ENCODE results near the gene RTN4.

Gene RTN4

DNA sequence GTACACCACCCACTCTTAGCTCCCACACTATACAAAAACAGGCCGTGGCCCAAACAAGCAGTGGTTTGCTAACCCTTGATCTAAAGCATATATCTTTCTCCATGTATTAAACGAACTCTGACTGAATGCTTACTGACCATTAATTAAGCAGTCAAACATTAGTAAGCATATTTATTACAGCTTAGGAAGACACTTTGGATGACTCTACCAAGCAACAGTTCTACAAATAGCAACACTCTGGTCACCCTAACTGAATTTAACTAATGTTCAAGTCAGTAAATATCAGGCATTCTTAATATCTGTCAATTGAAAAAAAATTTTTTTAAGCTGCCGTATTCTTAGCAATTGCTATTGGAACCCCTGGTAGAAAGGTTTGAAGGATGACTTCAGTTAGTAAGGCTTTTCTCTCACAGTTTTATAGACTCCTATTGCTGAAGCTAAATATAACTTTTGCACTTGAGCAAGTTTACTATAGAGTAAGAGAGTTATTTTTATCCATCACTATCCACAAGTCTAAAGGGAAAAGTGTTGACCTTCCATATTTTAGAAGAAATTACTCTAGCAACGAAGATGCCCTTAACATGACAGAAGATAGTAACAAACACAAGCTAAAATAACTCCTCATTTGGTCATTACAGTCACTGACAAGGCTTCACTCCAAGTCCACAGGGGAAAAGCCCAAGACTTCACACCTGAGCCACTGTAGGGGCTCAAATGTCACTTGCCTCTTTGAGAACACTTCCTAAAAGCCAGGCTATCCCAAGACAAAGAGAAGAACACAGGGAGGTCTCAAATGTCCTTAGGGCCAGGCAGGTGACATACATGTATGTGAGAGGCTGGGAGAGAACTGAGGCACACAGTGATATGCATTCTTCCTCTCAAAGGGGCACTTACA, 74.4 kb downstream of the RTN4 start:
- no peaks in the 10 kb centered on the region for H3K9me3 ChIP-seq (ENCODE audit: insufficient read depth, low read depth, low read length)
- H3K27me3 ChIP-seq (ENCODE audit: insufficient read depth, low read length) = no peaks in the 10 kb centered on the region
- no peak overlapping the region for H3K27ac ChIP-seq (ENCODE audit: low read length)
- no peaks in the 10 kb centered on the region for H3K4me1 ChIP-seq (ENCODE audit: insufficient read depth, low read length)
- no peak overlapping the region for H3K9ac ChIP-seq (ENCODE audit: low read depth, low read length)
- peaks cover 70% of the 10 kb centered on the region for H3K36me3 ChIP-seq (ENCODE audit: insufficient read depth, low read depth, low read length)
- H3K4me3 ChIP-seq (ENCODE audit: low read length) = no peak overlapping the region

DNA sequence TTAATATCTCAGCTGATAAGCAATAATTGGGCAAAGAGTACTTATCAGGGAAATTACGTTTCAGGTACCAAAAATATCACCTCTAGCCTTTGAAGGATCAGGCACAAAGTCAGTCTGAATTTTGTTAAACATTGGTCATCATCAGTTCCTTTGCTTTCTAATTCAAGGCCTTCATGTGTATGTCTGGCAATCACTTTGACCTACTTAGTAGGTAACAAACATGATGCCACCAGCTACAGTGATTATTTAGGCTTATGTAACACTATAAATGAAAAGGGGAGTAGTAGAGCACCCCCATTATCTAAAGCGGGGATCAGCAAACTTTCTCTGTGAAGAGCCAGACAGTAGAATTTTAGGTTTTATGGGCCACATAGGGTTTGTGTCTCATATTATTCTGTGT, 75.1 kb downstream of the RTN4 start:
- Histone ChIP-seq H3K9me3 (ENCODE audit: insufficient read depth, low read depth, low read length) (no peaks in the 10 kb centered on the region), H3K27me3 (ENCODE audit: insufficient read depth, low read length) (no peaks in the 10 kb centered on the region), H3K9ac (ENCODE audit: low read depth, low read length) (no peak overlapping the region), H3K36me3 (ENCODE audit: insufficient read depth, low read depth, low read length) (peaks cover 70% of the 10 kb centered on the region), H3K4me1 (ENCODE audit: insufficient read depth, low read length) (no peaks in the 10 kb centered on the region), H3K4me3 (ENCODE audit: low read length) (no peak overlapping the region), H3K27ac (ENCODE audit: low read length) (no peak overlapping the region)

DNA sequence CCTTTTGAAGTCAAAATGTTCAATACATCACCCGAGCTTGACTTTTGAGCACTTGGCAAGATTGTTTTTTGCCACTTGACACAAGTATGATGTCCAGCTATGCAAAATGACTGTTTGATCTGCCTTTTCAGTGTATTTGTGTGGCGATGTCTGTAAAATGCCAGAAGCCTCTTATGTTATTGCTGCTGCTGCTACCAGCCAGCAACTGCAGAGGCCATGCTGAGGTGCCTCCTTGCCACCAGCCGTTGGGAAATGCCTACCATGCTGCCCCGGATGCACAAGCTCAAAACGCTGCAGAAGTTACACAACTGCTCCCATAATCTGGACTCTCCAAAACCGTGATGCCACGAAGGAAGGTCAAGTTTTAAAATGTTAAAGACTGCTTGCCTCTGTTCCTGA, 80.3 kb downstream of the RTN4 start:
- H3K4me1 ChIP-seq (ENCODE audit: insufficient read depth, low read length) = peaks cover 8% of the 10 kb centered on the region
- no peak overlapping the region for H3K4me3 ChIP-seq (ENCODE audit: low read length)
- H3K9ac ChIP-seq (ENCODE audit: low read depth, low read length) = no peak overlapping the region
- H3K36me3 ChIP-seq (ENCODE audit: insufficient read depth, low read depth, low read length) = peaks cover 49% of the 10 kb centered on the region
- H3K27ac ChIP-seq (ENCODE audit: low read length) = no peak overlapping the region
- no peaks in the 10 kb centered on the region for H3K9me3 ChIP-seq (ENCODE audit: insufficient read depth, low read depth, low read length)
- no peaks in the 10 kb centered on the region for H3K27me3 ChIP-seq (ENCODE audit: insufficient read depth, low read length)

DNA sequence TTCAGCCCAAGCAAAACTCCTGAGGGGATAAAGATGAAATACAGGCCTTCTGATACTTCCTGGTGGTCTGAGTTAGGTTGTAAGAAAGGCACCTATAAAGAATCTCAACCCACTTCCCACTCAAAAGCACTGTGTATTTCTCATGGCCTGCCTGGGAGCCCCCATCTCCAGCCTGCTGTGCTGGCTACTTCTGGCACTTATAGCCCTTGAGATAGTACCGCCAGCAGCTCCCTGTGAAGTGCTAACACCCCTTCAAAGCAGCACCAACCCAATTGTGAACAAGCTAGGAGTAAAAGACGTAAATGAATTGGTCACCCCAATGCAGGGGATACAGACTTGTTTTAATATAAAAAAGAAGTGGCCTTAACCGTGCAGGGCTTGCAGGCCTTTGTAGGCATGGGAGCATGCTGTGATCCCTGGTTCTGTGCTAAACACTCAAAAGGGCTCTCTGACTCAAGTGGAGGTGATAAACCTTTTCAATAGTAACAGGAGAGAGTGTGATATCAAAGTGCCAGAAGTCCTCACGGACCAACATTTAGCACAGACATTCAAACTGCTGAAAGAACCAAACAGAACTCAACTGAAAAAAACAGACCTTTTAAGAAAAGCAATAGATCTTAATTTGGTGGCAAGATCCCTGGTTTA, 80.8 kb downstream of the RTN4 start:
- Histone ChIP-seq H3K27me3 (ENCODE audit: insufficient read depth, low read length) (no peaks in the 10 kb centered on the region), H3K9ac (ENCODE audit: low read depth, low read length) (no peak overlapping the region), H3K4me3 (ENCODE audit: low read length) (no peak overlapping the region), H3K27ac (ENCODE audit: low read length) (no peak overlapping the region), H3K9me3 (ENCODE audit: insufficient read depth, low read depth, low read length) (no peaks in the 10 kb centered on the region), H3K4me1 (ENCODE audit: insufficient read depth, low read length) (peaks cover 8% of the 10 kb centered on the region), H3K36me3 (ENCODE audit: insufficient read depth, low read depth, low read length) (peaks cover 46% of the 10 kb centered on the region)

DNA sequence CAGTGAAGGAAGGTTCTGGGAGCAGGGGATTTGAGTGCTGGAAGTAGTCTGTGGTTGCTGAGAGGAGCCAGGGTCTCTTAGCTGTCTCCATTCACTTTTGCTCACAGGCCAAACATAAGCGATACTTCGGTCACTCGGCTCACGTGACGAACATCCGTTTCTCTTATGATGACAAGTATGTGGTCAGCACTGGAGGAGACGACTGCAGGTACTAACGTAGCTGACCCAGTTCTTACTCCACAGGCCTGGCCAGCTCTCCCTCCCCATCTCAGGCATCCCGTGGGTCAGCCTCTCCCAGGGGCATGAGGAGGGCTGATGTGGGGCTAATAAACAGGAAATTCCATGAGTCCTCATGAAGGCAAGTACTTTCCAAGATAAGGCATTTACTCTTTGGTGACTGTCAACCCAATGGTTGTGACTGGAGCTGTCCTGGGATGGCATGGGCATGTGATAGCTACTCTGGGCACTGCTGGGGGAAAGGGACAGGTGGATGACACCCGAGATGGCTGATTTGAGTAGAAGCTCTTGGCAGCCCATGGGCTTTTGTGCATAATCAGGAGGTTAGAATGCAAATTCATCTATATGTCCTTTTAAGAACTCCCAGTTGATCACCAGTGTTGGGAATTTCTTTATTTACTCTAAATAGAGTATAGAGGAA, 81.6 kb downstream of the RTN4 start:
- Histone ChIP-seq H3K9me3 (ENCODE audit: insufficient read depth, low read depth, low read length) (no peaks in the 10 kb centered on the region), H3K9ac (ENCODE audit: low read depth, low read length) (no peak overlapping the region), H3K4me3 (ENCODE audit: low read length) (no peak overlapping the region), H3K27me3 (ENCODE audit: insufficient read depth, low read length) (no peaks in the 10 kb centered on the region), H3K27ac (ENCODE audit: low read length) (no peak overlapping the region), H3K4me1 (ENCODE audit: insufficient read depth, low read length) (peaks cover 8% of the 10 kb centered on the region), H3K36me3 (ENCODE audit: insufficient read depth, low read depth, low read length) (peaks cover 43% of the 10 kb centered on the region)

DNA sequence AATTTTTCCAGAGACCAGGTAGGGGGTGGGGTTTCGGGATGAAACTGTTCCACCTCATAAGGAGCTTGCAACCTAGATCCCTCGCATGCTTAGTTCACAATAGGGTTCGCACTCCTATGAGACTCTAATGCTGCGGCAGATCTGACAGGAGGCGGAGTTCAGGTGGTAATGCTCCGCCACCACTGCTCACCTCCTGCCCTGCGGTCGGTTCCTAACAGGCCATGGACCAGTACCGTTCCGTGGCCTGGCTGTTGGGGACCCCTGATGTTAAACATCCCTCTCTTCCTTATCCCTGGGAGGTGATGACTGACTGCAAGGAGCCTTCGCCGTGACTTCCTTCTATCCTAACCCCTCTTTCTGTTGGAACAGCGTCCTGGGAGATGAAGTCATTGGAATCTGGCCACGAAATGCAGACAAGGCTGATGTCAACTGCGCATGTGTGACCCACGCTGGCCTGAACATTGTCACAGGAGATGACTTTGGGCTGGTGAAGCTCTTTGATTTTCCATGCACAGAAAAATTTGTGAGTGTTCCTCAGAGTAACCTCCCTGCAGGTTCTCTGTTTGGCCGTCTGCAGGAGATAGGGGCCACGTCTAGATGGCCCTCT, 82.4 kb downstream of the RTN4 start:
- H3K9me3 ChIP-seq (ENCODE audit: insufficient read depth, low read depth, low read length) = no peaks in the 10 kb centered on the region
- no peak overlapping the region for H3K27ac ChIP-seq (ENCODE audit: low read length)
- no peak overlapping the region for H3K4me3 ChIP-seq (ENCODE audit: low read length)
- H3K9ac ChIP-seq (ENCODE audit: low read depth, low read length) = no peak overlapping the region
- H3K27me3 ChIP-seq (ENCODE audit: insufficient read depth, low read length) = no peaks in the 10 kb centered on the region
- peaks cover 8% of the 10 kb centered on the region for H3K4me1 ChIP-seq (ENCODE audit: insufficient read depth, low read length)
- peaks cover 34% of the 10 kb centered on the region for H3K36me3 ChIP-seq (ENCODE audit: insufficient read depth, low read depth, low read length)

DNA sequence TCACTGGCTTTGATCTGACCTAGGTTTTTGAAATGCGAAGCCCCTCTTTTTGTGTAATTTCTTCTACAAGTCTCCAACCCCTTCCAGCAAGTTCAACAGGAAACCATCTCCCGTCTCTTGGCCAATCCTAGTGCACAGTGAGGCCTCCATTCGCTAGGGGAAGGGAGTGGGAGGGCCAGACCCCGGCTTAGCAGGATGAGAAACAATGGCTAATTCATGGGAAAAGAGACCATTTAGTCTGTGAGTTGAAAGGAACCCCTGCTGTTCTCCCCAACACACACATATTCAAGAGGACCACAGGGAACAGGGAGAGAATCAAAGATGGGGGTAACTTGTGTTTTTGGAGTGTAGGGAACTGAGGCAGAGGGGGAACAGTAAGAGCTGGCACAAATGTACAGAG, 83.0 kb downstream of the RTN4 start:
- Histone ChIP-seq H3K4me3 (ENCODE audit: low read length) (no peak overlapping the region), H3K4me1 (ENCODE audit: insufficient read depth, low read length) (peaks cover 8% of the 10 kb centered on the region), H3K36me3 (ENCODE audit: insufficient read depth, low read depth, low read length) (peaks cover 29% of the 10 kb centered on the region), H3K27me3 (ENCODE audit: insufficient read depth, low read length) (no peaks in the 10 kb centered on the region), H3K27ac (ENCODE audit: low read length) (no peak overlapping the region), H3K9me3 (ENCODE audit: insufficient read depth, low read depth, low read length) (no peaks in the 10 kb centered on the region), H3K9ac (ENCODE audit: low read depth, low read length) (no peak overlapping the region)

DNA sequence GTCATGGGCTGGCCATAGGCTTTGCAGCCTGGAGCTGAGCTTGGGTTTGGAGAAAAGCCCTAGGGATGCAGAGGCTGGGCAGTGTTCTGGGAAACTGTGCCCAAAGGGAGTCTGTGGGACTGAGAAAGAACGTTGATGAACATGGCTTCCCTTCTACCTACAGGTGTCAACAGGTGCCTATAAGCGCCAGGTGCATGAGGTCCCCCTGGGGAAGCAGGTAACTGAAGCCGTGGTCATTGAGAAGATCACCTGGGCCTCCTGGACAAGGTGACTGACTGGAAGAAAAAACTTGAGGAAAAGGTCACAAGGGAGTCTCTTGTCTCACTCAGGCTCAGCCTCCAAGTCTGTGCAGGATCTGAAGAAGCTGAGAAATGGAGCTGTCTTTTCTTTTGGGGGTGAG, 83.4 kb downstream of the RTN4 start:
- Histone ChIP-seq H3K9ac (ENCODE audit: low read depth, low read length) (no peak overlapping the region), H3K4me3 (ENCODE audit: low read length) (no peak overlapping the region), H3K9me3 (ENCODE audit: insufficient read depth, low read depth, low read length) (no peaks in the 10 kb centered on the region), H3K27ac (ENCODE audit: low read length) (no peak overlapping the region), H3K36me3 (ENCODE audit: insufficient read depth, low read depth, low read length) (peaks cover 25% of the 10 kb centered on the region), H3K4me1 (ENCODE audit: insufficient read depth, low read length) (peaks cover 8% of the 10 kb centered on the region), H3K27me3 (ENCODE audit: insufficient read depth, low read length) (no peaks in the 10 kb centered on the region)

DNA sequence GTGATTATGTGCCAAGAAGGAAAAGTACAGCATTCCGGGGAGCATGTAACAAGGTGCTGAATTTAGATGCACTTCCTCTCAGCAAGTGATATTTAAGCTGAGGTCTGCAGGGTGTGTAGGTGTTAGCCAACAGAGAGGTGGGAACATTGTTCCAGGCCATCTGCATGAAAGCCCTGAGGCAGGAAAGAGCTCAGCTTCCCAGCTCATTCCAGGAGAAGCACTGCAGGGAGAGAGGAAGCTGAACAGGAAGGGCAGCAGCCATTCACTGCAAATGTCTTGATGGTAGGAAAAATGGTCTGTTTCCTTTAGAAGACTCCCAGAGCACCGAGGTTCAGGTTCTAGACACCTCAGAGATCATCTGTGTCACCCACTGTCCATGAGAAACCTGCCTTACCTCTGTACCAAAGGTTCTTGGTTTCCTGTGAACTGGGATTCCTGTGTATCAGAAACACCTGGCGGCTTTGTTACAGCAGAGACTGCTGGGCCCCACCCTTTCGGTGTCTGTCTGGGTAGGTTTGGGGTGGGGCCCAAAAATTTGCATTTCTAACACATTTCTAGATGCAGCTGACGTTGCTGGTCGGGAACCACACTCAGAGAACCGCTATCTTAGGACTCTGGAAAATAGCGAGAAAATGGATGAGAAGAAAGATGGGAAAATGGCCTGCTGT, 84.0 kb downstream of the RTN4 start:
- Histone ChIP-seq H3K27ac (ENCODE audit: low read length) (no peak overlapping the region), H3K27me3 (ENCODE audit: insufficient read depth, low read length) (no peaks in the 10 kb centered on the region), H3K36me3 (ENCODE audit: insufficient read depth, low read depth, low read length) (peaks cover 20% of the 10 kb centered on the region), H3K9ac (ENCODE audit: low read depth, low read length) (no peak overlapping the region), H3K9me3 (ENCODE audit: insufficient read depth, low read depth, low read length) (no peaks in the 10 kb centered on the region), H3K4me1 (ENCODE audit: insufficient read depth, low read length) (peaks cover 8% of the 10 kb centered on the region), H3K4me3 (ENCODE audit: low read length) (no peak overlapping the region)

DNA sequence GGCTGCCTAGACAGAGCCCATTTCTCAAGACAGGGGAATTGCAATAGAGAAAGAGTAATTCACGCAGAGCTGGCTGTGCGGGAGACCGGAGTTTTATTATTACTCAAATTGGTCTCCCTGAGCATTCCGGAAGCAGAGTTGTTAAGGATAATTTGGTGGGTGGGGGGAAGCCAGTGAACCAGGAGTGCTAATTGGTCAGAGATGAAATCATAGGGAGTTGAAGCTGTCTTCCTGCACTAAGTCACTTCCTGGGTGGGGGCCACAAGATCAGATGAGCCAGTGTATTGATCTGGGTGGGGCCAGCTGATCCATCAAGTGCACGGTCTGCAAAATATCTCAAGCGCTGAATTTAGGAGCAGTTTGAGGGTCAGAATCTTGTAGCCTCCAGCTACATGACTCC, 84.8 kb downstream of the RTN4 start:
- H3K4me1 ChIP-seq (ENCODE audit: insufficient read depth, low read length) = peaks cover 8% of the 10 kb centered on the region
- H3K4me3 ChIP-seq (ENCODE audit: low read length) = no peak overlapping the region
- H3K36me3 ChIP-seq (ENCODE audit: insufficient read depth, low read depth, low read length) = peaks cover 11% of the 10 kb centered on the region; the same call in 1 of the 2 replicates
- H3K9me3 ChIP-seq (ENCODE audit: insufficient read depth, low read depth, low read length) = no peaks in the 10 kb centered on the region
- H3K9ac ChIP-seq (ENCODE audit: low read depth, low read length) = no peak overlapping the region
- H3K27ac ChIP-seq (ENCODE audit: low read length) = no peak overlapping the region
- H3K27me3 ChIP-seq (ENCODE audit: insufficient read depth, low read length) = no peaks in the 10 kb centered on the region

DNA sequence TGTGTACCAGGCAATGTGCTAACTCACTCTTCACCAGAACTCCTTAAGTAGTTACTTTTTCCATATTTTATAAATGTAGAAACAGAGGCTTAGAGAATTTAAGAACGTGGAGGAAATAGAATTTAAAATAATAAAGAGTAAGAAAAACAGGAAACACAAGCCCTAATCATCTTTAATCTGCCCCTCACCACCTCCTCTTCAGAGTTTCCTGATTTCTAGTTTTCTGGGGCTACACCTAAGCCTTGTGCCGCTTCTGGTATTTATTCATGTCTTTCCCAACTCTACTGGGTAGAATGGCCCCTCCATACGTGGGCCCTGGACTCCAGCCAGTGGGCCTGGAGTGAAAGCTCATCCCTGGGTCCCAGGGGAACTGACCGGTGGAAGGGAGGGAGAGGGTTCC, 85.4 kb downstream of the RTN4 start:
- Histone ChIP-seq H3K27me3 (ENCODE audit: insufficient read depth, low read length) (no peaks in the 10 kb centered on the region), H3K36me3 (ENCODE audit: insufficient read depth, low read depth, low read length) (peaks cover 5% of the 10 kb centered on the region; the same call in 1 of the 2 replicates), H3K9ac (ENCODE audit: low read depth, low read length) (no peak overlapping the region), H3K9me3 (ENCODE audit: insufficient read depth, low read depth, low read length) (no peaks in the 10 kb centered on the region), H3K4me3 (ENCODE audit: low read length) (no peak overlapping the region), H3K4me1 (ENCODE audit: insufficient read depth, low read length) (peaks cover 8% of the 10 kb centered on the region), H3K27ac (ENCODE audit: low read length) (no peak overlapping the region)
